Measurements from ENCODE around the gene DNAJA3.

Gene DNAJA3

GRCh38 chr16:4407543-4408322, 17.9 kb upstream of the DNAJA3 start:
- DNase-seq (ENCODE audit: low spot score) = peak; percentile 91

DNA sequence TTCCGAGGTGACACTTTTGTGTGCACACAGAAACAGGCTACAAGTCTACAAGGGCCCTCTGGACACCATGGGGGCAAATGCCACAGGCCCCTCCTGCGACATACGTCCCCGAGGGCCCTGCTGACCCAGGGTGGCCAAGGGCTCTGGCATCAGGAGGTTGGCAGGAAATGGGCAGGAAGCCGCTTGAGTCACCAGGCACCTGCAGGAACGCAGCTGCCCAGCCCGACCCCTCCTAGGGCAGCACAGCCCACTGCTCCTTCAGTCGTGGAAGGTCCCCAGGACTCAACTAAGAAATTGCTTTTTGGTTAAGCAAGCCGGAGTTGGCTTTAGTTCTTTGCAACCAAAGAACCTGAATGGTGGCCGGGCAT, 17.4 kb upstream of the DNAJA3 start:
- DNase-seq (ENCODE audit: low spot score) = no peak

- DNase-seq (ENCODE audit: low spot score) = peak; percentile 37
Observed at GRCh38 chr16:4409081-4409932, 16.4 kb upstream of the DNAJA3 start.

GRCh38 chr16:4410335-4411075, 15.2 kb upstream of the DNAJA3 start:
- DNase-seq (ENCODE audit: low spot score) = peak; percentile 82

DNA sequence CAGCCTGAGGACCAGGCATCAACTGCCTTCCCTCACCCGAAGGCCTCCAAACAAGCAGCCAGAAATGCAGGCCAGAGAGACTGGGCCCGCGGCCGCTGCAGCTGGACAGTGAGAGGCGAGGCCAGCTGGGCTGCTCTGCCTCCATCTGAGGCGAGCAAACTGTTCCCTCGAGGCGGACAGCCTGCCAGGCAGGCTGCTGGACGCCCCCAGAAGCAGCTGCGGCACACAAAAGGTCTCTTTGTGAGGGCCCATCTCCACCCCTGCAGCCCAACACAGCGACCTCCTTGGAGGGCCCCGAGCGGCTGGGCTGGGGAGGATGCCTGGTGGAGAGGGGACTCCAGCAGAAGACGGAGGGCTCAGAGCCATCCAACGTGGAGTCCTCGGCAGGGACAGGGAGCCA, 14.0 kb upstream of the DNAJA3 start:
- DNase-seq (ENCODE audit: low spot score) = no peak

- DNase-seq (ENCODE audit: low spot score) = no peak
Observed at GRCh38 chr16:4412159-4412558, 13.5 kb upstream of the DNAJA3 start.

DNA sequence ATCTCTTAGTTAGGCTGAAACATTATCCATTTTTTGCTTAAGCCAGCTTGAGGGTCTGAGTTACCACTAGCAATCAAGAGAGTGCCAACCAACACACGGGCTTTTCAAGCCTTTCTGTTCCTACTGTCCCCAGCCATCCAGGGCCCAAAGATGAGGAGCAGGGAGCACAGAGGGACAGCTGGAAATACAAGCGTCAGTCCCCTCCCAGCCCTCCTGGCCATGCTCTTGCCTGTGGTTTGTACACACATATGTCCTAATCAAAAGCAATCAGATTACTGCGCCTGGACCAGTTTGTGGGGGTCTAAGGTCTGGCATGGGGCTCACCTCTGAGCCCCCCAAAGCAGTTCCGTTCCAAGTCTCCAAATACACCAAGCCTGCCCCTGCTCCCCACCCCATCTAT, 12.8 kb upstream of the DNAJA3 start:
- no peak for DNase-seq (ENCODE audit: low spot score)

DNA sequence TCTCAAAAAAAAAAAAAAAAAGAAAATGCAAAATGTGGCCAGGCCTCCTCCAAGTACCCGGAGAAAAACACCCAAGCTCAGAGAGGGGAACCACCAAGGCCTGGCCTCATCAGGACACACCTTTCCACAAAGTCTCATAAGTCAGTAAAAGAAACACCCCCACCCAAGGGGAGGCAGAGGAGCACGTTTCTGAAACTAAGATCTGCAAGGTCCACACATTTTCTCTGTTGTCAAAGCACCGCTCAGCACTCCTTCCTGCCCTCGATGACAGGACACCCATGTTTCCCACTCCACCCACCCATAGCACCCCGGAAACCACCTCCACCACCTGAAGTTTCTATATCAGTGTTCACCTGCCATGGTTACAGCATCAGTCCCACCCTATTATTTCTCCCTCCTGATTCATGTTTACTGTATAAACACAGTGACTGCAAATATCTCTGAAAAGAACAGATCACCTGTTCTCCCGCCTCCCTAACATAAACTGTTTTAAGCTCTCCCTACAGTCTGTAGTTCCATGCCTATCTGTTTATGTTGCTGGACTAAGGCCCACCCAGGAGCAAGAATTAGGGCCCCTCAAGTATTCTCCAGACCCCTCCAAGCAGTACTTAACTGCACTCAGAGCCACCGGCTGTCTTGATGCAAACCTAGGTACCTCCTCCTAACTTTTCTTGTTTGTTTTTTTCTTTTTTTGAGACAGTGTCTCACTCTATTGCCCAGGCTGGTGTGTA, 11.3 kb upstream of the DNAJA3 start:
- no peak for DNase-seq (ENCODE audit: low spot score)

DNA sequence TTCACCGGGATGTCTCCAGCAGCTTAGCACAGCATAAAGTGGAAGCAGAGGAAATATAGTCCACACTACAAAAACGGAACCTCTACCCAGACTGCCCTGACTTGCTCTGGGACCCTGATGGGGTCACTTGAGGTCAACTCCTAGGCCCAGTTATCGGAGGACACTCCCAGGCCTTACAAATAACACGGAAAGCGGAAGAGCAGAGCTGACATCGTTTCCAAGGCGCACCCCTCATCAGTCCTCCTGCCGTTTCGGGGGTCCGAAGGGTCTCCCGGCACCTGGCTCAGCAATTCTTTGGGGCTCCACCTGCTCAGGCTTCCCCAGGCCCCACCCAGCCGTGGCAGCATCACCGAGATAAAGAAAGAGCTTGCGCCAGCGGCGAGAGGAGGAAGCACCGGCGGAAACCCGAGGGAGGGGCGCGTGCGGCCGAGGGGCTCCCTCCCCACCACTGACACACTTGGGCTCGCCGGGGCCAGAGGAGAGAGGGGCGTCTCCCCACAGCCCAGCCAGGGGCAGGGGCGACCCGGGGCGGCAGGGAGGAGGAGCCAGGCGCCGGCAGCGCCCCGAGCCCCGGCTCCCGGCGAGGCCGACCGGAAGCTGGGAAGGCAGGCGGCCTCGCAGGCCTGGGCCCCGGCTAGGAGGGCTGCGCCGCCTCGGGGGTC, 10.0 kb upstream of the DNAJA3 start:
- DNase-seq (ENCODE audit: low spot score) = no peak

GRCh38 chr16:4416200-4417032, 9.3 kb upstream of the DNAJA3 start, which contains the start of gene CORO7:
Gene CORO7 (minus strand): TSS chr16:4416596. CDS start chr16:4416518, 78 bp downstream.
- DNase-seq (ENCODE audit: low spot score) = peak; percentile 93

DNA sequence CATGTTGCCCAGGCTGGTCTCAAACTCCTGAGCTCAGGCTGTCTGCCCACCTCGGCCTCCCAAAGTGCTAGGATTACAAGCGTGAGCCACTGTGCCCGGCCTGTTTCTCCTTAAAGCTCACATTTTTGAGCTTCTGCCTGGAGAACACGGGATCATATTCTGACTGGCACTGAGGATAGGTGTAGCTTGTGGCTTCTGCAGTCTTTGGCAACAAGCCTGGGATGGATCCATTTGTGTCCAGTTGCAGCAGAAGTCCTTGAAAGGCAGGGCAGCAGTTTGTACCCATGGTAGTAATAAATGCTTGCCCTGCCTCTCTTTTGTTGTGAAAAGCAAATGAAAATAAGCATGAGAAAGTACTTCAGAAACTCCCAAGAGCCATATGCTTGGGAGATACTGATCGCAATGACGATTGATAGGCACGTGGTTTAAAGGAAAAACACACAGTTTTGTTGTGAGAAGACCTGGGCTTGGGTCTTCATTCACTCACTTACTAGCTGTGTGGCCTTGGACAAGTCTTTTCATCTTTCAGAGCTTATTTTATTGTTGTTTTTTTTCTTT, 6.2 kb upstream of the DNAJA3 start:
- DNase-seq (ENCODE audit: low spot score) = no peak

- DNase-seq (ENCODE audit: low spot score) = no peak
Observed at GRCh38 chr16:4420505-4421105, 5.1 kb upstream of the DNAJA3 start.

GRCh38 chr16:4426021-4426684, 485 bp downstream of the DNAJA3 start:
- no peak for DNase-seq (ENCODE audit: low spot score)

GRCh38 chr16:4426722-4427372, 1.2 kb downstream of the DNAJA3 start:
- DNase-seq (ENCODE audit: low spot score) = no peak

GRCh38 chr16:4428500-4428899, 2.8 kb downstream of the DNAJA3 start:
- DNase-seq (ENCODE audit: low spot score) = no peak

- DNase-seq (ENCODE audit: low spot score) = no peak
Observed at GRCh38 chr16:4431023-4431422, 5.4 kb downstream of the DNAJA3 start.

DNA sequence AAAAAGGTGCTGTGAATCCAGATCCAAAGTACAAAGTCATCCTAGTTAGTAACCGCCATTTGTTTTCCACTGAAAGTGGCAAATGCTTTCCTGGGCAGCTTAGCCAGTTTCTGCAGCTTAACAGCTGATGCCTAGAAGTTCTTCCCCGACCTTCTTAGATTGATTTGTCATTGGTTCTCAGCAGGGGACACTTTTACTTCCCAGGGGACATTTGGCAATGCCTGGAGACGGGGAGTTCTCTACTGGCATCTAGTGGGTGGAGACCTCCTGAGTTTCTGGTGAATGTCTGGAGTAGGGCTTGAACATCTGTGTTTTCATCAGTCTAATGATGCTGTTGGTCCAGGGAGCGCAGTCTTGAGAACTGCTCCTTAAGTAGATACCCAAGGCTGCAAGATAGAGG, 7.6 kb downstream of the DNAJA3 start:
- DNase-seq (ENCODE audit: low spot score) = no peak

DNA sequence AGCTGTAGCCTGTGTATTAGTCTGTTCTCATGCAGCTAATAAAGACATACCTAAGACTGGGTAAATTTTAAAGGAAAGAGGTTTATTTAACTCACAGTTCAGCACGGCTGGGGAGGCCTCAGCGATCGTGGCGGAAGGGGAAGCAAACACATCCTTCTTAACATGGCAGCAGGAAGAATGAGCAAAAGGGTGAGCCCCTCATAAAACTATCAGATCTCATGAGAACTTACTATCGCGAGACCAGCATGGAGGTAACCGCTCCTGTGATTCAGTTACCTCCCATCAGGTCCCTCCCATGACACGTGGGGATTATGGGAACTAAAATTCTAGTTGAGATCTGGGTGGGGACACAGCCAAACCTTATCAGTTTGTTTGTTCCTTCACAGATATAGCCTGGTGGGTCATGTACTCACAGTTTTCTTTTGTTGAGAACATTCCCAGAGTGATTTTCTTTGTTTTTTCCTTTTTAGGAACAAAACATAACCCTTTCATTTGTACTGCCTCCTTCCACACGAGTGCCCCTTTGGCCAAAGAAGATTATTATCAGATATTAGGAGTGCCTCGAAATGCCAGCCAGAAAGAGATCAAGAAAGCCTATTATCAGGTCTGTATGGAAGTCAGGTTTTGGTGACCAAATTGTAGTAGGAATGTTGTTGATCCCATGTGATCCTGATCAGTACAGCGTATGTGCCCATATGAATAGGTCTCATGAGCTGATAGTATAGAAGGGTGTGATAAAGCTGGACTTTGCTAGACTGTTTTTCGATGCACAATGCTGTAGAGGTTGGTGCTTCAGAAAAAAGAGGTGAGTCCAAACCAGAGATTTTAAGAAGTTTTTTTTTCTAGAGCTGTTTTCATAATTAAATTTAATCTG, 8.5 kb downstream of the DNAJA3 start:
- DNase-seq (ENCODE audit: low spot score) = no peak

Measured in hepatic stellate cell (primary cell).